Thymus (tissue), 11 donors: Measurements from ENCODE around the gene SHANK1. TPM values are rescaled to one million over a fixed set of nuclear protein-coding genes. Genes with fewer than 3 reads are reported as not detected.

Source experiments
- DNase-seq, 9 donors: peaks; one replicate each; pipeline ENCODE4 v3.0.0-alpha.2; 2013; ENCODE audit warnings: low spot score in 9 of 9, low read depth in 6 of 9, missing footprints in 1 of 9
- H3K27ac ChIP-seq, 2 donors: one replicate each; pipeline ENCODE4 v1.5.1; 2013; ENCODE audit warnings: control low read depth in 1 of 2, low read depth in 1 of 2, low read length in 1 of 2, mild to moderate bottlenecking in 1 of 2, moderate library complexity in 1 of 2
- H3K27me3 ChIP-seq, 2 donors: one replicate each; pipeline ENCODE4 v1.5.1; 2013; ENCODE audit warnings: low read length in 1 of 2; ENCODE audit not compliant: control insufficient read depth in 2 of 2, insufficient read depth in 1 of 2
- H3K36me3 ChIP-seq, 2 donors: one replicate each; pipeline ENCODE4 v1.5.1; 2013; ENCODE audit warnings: low read length in 1 of 2, mild to moderate bottlenecking in 1 of 2, moderate library complexity in 1 of 2; ENCODE audit not compliant: control insufficient read depth in 2 of 2, insufficient read depth in 2 of 2
- H3K4me1 ChIP-seq, 2 donors: one replicate each; pipeline ENCODE4 v1.5.1; 2013; ENCODE audit warnings: low read length in 2 of 2; ENCODE audit not compliant: control insufficient read depth in 2 of 2, insufficient read depth in 2 of 2
- H3K4me3 ChIP-seq, 2 donors: one replicate each; pipeline ENCODE4 v1.5.1; 2013; ENCODE audit warnings: low read length in 2 of 2, control low read depth in 1 of 2, mild to moderate bottlenecking in 1 of 2
- H3K9me3 ChIP-seq, 2 donors: one replicate each; pipeline ENCODE4 v1.5.1; 2013; ENCODE audit warnings: low read length in 1 of 2, mild to moderate bottlenecking in 1 of 2; ENCODE audit not compliant: control insufficient read depth in 2 of 2, insufficient read depth in 1 of 2
- WGBS: extraction: QIAGEN DNeasy Blood & Tissue Kit; methylation state at CpG from one replicate; pipeline ENCODE4 v1.1.7; 2013; 5-methylcytosine and 5-hydroxymethylcytosine counted together
- polyA plus RNA-seq: library from polyadenylated mRNA; stranded (reverse); fragments of 200-250 nt; gene quantifications from one replicate; pipeline ENCODE4 v1.2.3, GENCODE V29; 2013
- total RNA-seq: library from RNA; stranded (reverse); fragments of 120-200 nt; gene quantifications from one replicate; pipeline ENCODE4 v1.2.4, GENCODE V29; 2013
- donor health status: healthy.

Gene SHANK1
- total and polyA plus RNA-seq, 2 donors: 0.39 to 1.8 TPM

DNA sequence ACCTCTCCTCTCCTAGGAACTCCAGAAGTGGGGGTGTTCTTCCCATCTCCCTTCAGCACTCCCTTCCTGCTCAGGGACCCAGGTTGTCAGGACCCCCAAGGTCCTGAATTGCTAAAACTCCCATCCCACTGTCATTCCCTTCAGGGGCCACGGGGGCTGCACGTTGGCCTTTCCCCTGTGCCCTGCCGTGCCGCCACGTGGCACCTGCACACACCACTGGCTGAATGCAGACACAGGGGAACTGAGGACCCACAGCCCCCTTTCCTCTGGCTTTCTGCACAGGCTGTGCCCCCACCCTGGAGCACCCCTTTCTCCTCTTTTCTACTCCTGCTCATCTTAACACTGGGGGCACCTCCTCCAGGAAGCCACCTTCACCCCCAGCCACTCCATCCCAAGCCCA, 9.0 kb downstream of the SHANK1 start:
- H3K27me3 ChIP-seq: peaks cover 0 to 7% of the 10 kb centered on the region in 2 donors
- no peak overlapping the region for H3K4me3 ChIP-seq
- H3K27ac ChIP-seq: no peak overlapping the region
- H3K4me1 ChIP-seq: peaks cover 19 to 29% of the 10 kb centered on the region in 2 donors
- no peaks in the 10 kb centered on the region for H3K9me3 ChIP-seq
- H3K36me3 ChIP-seq: no peaks in the 10 kb centered on the region
- DNase-seq: no peak
- WGBS: 89% methylated on average over 5 of the region's 5 CpGs

DNA sequence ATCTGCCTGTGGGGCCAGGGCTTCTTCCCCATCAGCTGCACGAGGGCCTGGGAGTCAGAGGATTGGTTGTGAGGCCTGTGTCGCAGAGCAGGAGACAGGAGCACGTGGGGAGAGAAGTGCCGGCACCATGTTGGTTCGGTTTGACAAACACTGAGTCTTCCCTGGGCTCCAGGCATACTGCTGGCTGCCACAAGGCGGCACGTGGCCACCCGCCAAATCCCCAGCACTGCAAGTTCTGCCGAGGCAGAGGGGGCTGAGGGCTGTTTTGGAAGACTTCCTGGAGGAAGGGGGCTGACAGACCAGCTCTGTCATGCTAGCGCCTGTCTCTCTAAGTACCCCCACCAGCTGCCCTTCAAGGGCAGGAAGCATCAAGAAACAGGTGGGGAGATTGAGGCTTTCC, 9.5 kb downstream of the SHANK1 start:
- no peak for DNase-seq
- Histone ChIP-seq H3K27ac (no peak overlapping the region), H3K36me3 (no peaks in the 10 kb centered on the region), H3K4me3 (no peak overlapping the region), H3K4me1 (peaks cover 19 to 29% of the 10 kb centered on the region in 2 donors), H3K9me3 (no peaks in the 10 kb centered on the region), H3K27me3 (peaks cover 0 to 5% of the 10 kb centered on the region in 2 donors)
- WGBS: 61% methylated on average over 10 of the region's 10 CpGs

DNA sequence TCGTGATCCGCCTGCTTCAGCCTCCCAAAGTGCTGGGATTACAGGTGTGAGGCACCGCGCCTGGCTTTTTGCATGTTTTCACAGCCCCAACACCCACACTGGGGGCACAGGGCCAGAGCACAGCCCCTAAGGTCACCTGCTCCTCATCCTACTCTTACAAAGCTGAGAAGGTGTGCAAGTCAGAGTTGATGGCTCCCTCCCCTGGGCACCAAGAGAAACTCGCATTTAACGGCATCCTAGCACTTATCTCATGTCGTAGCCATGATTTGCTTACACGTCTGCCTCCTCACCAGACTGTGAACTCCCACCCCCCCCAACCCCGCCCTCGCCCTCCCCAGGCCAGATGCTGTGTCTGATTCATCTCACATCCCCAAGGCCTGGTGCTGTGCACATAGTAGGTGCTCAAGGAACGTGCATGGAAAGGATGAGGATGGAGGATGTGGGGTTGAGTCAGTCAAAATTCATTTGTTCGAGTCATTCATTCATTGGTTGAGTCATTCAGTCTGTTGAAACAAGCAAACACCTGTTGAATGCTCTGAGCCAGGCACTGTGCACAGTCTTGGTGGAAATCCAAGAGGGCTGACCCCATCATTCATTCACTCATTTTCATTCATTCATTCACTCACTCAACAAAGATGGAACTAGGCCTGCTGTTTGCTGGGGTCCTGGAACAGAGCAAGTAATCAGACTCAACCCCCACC, 11.3 kb downstream of the SHANK1 start:
- Histone ChIP-seq H3K27ac (no peak overlapping the region), H3K4me1 (peaks cover 10 to 16% of the 10 kb centered on the region in 2 donors), H3K36me3 (no peaks in the 10 kb centered on the region), H3K9me3 (no peaks in the 10 kb centered on the region), H3K4me3 (no peak overlapping the region), H3K27me3 (peaks cover 3 to 17% of the 10 kb centered on the region in 2 donors)
- no peak for DNase-seq
- WGBS: 74% methylated on average over 12 of the region's 12 CpGs

DNA sequence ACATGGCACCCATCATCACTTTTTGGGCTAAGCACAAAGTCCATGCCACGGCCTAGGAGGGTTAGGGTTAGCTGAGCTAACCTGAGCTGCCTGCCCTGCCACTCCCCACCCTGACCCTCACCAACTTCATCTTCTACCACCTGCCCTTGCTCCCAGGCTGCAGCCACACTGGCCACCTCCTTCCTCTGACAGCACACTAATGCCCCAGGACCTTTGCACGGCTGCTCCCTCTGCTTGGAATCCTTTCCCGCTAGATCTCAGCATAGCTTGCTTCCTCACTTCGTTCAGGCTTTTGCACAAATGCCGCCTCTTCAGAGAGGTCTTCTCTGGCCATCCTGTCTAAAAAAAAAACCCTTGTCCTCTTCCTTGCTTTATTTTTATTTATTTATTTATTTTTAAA, 13.2 kb downstream of the SHANK1 start:
- 73% methylated on average over 5 of the region's 5 CpGs for WGBS
- Histone ChIP-seq H3K27me3 (peaks cover 7 to 29% of the 10 kb centered on the region in 2 donors), H3K9me3 (no peaks in the 10 kb centered on the region), H3K4me3 (no peak overlapping the region), H3K27ac (no peak overlapping the region), H3K4me1 (no peaks in the 10 kb centered on the region), H3K36me3 (no peaks in the 10 kb centered on the region)
- DNase-seq: no peak

DNA sequence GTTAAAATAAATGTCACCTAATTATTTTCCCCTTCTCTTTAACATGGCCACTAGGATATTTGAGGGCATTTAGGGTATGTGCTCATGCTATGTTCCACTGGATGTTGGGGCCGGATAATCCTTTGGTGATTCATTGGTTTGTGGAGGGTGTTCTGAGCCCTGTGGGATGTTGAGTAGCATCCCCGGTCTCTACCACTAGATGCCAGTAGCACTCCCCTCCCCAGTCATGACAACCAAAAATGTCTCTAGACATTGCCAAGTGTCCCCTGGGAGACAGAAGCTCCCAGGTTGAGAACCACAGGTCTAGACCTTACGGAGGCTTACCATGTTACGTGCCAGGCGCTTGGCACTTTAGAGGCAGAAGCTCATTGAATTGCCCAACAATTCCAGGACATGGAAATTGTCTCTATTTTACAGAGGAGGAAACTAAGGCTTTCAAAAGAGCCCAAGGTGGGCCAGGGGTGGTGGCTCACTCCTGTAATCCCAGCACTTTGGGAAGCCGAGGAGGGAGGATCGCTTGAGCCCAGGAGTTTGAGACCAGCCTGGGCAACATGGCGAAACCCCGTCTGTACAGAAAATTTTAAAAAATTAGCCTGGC, 14.1 kb downstream of the SHANK1 start:
- 42% methylated on average over 9 of the region's 9 CpGs for WGBS
- Histone ChIP-seq H3K4me3 (no peak overlapping the region), H3K27me3 (peaks cover 7 to 29% of the 10 kb centered on the region in 2 donors), H3K27ac (no peak overlapping the region), H3K36me3 (no peaks in the 10 kb centered on the region), H3K9me3 (no peaks in the 10 kb centered on the region), H3K4me1 (no peaks in the 10 kb centered on the region)
- peak in 2 of 9 donors; percentile 49 to 51 for DNase-seq

DNA sequence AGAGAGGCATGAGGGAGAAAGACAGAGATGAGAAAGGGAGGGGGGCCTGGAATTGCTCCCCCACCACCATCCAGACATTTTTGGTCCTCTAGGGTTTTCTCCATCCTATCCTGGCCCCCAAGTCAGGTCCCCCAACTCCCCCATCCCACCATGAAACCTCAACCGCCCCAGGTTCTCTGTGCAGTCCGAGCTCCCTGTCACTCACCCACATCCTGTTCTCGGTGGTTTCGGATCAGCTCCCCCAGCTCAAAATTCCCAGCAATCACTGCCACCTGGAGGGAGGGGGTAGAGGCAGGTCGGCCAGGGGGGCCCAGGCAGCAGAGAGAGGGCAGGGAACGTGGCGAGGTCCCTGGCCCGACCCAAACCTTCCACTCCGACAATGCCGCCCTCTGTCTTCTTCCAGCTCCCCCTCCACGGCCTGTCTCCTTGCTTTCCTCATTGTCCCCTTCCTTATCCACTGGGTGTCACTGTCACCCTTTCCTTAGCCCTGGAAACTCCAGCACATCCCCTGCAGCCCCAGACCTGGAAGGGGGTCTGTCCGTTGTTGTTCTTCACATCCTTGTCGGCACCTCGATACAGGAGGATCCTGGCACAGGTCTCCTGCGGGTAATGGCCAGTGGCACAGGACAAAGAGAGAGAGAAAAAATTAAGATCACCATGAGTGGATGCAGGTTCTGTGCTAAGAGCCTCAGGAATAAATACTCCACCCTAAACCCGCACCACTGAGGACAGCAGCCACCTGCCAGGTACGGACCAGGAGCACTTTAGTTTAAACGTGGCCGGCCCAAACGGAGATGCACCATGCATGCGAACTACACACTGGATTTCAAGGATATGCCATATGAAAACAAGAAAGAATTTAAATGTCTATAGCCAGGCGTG, 15.4 kb downstream of the SHANK1 start:
- H3K27me3 ChIP-seq: peaks cover 7 to 29% of the 10 kb centered on the region in 2 donors
- WGBS: 35% methylated on average over 22 of the region's 22 CpGs
- no peak for DNase-seq

DNA sequence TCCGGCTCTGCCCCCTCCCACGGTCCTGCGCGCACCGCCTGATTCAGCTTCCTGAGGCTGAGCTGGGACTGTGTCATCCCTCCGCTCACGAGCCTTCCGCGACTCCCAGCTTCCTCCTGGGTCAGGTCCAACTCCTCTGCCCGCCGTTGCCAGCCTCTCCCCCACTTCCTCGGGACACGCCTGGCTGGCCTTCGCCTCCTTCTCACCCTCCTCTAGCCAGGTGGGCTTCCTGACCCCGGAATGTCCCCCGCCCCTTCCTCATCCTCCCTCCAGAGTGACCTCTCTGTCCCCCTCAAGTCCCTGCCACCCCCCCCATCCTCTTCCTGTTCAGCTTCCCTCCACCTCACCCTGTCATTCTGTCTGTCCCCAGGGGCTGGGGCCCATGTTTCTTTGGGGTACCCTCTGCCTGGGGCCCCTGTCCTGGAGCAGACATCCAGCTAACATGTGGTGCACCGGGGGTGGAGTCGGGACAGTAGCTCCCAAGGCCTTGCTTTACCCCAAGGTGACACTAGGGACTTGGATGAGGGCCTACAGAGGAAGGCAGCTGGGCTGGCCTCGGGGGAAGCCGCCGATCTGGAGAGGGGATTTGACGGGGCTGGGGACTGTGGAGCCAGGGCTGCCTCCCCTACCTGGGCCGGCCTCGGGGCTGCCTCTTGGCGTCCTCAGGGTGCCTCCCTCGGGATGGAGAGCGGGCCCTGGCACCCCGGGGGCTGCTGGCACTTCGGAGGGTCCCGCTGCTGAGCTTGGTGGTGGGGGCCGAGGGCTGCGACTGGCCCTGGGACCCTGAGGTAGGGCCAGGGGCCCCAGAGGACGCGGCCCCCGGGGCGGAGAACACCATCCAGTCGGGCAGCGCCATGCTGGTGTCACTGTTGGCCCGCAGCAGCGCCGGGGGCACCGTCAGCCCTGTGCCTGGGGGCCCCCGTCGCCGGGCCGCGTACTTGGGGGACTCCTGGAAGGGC, 16.5 kb downstream of the SHANK1 start:
- H3K4me1 ChIP-seq: no peaks in the 10 kb centered on the region
- H3K4me3 ChIP-seq: no peak overlapping the region
- 68% methylated on average over 47 of the region's 47 CpGs for WGBS
- H3K27ac ChIP-seq: no peak overlapping the region
- H3K27me3 ChIP-seq: peaks cover 7 to 32% of the 10 kb centered on the region in 2 donors
- no peak for DNase-seq
- H3K9me3 ChIP-seq: no peaks in the 10 kb centered on the region
- no peaks in the 10 kb centered on the region for H3K36me3 ChIP-seq

More for the DNA sequence above, 15.4 kb downstream of the SHANK1 start:
- Histone ChIP-seq H3K36me3 (no peaks in the 10 kb centered on the region), H3K4me1 (no peaks in the 10 kb centered on the region), H3K4me3 (no peak overlapping the region), H3K27ac (no peak overlapping the region), H3K9me3 (no peaks in the 10 kb centered on the region)

DNA sequence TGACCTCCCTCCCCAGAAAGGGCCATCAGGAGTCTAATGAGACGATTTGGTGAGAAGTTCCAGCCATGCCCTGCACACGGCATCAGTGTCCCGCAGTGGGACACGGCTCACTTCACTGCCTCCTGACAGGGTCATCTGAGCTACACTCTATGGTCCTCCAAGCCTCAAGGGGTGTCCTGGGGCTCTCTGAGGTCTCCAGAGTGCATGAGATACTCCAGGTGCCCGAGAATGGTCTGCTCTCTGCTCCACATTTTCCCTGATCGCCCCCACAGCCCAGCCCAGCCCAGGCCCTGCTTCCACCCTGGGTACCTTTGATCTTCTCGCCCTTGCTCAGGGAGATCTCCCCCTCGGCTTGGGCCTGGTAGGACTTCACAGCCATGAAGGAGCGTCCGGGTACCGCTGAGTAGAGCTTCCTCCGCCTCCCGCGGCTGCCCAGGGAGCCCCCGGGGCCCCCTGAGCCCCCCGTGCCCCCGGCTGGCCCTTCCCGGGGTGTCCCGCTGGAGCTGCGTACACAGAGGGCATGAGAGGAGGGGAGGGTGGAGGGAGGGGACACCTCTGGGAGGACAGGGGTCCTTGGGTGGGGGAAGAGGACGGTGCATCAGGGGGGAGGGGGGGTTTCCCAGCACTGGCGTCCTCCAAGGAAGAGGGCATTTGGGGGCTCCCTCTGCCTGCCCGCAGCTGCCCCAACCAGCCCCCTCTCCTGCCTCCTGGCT, 17.3 kb downstream of the SHANK1 start:
- peaks cover 7 to 36% of the 10 kb centered on the region in 2 donors for H3K27me3 ChIP-seq
- H3K27ac ChIP-seq: no peak overlapping the region
- no peaks in the 10 kb centered on the region for H3K9me3 ChIP-seq
- 77% methylated on average over 23 of the region's 23 CpGs for WGBS
- no peak for DNase-seq
- H3K4me1 ChIP-seq: no peaks in the 10 kb centered on the region
- no peaks in the 10 kb centered on the region for H3K36me3 ChIP-seq
- H3K4me3 ChIP-seq: no peak overlapping the region
